HFFc6 (cell line): ENCODE measurements around the gene OR52I2. TPM values are rescaled to one million over a fixed set of nuclear protein-coding genes. Genes with fewer than 3 reads are reported as not detected.

Source experiments
- DNase-seq: peaks from one replicate; pipeline ENCODE4 v3.0.0-alpha.2; 2018
- H3K27ac Mint-ChIP-seq: 2 replicates; pipeline ENCODE4 v1.8.0; 2020; ENCODE audit warnings: mild to moderate bottlenecking, mixed read lengths
- H3K27me3 Mint-ChIP-seq: 2 replicates; pipeline ENCODE4 v1.8.0; 2021; ENCODE audit warnings: mild to moderate bottlenecking, moderate library complexity, mixed read lengths; ENCODE audit not compliant: insufficient read depth
- H3K36me3 Mint-ChIP-seq: 2 replicates; pipeline ENCODE4 v1.8.0; 2021; ENCODE audit warnings: low read depth, mixed read lengths
- H3K4me1 Mint-ChIP-seq: 2 replicates; pipeline ENCODE4 v1.8.0; 2020; ENCODE audit warnings: low read depth, mixed read lengths
- H3K4me3 Mint-ChIP-seq: 2 replicates; pipeline ENCODE4 v1.8.0; 2020; ENCODE audit warnings: mild to moderate bottlenecking, moderate library complexity, mixed read lengths
- H3K9me3 Mint-ChIP-seq: 2 replicates; pipeline ENCODE4 v1.8.0; 2020; ENCODE audit warnings: mild to moderate bottlenecking, mixed read lengths
- total RNA-seq, 6 experiments: library from RNA; stranded (reverse); fragmentation: NEBNext Ultra II Directional; extraction: Animal tissue kit (Norgen Biotek cat#: 25700); gene quantifications; 2 replicates in 1 of 6; 3 replicates in 5 of 6; pipeline ENCODE4 v1.2.3, GENCODE V29; 2021
- TF ChIP-seq, protein P1 (sequence below): fragments of 200-600 bp; sonication (generic); IDR thresholded peaks from 2 replicates; pipeline ENCODE4 v1.5.0; 2021; ENCODE audit warnings: antibody characterized with exemption, mild to moderate bottlenecking

Gene OR52I2
- total RNA-seq, 6 experiments from 2014 or later: not detected

DNA sequence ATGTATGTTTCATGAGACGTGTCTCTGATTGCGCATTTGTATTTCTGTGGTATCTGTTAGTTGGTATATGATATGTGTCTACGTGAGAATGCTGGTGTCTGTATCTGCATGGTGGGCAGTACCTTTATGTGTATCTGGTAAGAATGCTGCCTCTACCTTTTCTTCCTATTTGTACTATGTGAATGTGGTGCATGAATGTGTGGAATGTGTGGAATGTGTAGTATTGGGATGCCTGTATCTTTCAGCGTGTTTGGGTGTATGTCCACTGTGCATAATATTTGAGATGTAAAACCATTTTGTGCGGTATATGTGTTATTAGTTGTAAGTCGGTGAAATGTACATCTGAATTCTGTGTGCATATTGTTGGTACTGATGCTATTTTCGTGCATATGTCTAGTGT, 60.0 kb downstream of the OR52I2 start:
- DNase-seq: no peak
- Mint-ChIP-seq H3K27me3 (peaks cover 3% of the 10 kb centered on the region; the same call in 1 of the 2 replicates), H3K36me3 (no peaks in the 10 kb centered on the region), H3K27ac (no peak overlapping the region), H3K9me3 (no peaks in the 10 kb centered on the region), H3K4me1 (no peaks in the 10 kb centered on the region), H3K4me3 (no peak overlapping the region)
- TF ChIP-seq, protein P1, sequence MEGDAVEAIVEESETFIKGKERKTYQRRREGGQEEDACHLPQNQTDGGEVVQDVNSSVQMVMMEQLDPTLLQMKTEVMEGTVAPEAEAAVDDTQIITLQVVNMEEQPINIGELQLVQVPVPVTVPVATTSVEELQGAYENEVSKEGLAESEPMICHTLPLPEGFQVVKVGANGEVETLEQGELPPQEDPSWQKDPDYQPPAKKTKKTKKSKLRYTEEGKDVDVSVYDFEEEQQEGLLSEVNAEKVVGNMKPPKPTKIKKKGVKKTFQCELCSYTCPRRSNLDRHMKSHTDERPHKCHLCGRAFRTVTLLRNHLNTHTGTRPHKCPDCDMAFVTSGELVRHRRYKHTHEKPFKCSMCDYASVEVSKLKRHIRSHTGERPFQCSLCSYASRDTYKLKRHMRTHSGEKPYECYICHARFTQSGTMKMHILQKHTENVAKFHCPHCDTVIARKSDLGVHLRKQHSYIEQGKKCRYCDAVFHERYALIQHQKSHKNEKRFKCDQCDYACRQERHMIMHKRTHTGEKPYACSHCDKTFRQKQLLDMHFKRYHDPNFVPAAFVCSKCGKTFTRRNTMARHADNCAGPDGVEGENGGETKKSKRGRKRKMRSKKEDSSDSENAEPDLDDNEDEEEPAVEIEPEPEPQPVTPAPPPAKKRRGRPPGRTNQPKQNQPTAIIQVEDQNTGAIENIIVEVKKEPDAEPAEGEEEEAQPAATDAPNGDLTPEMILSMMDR: no peak

DNA sequence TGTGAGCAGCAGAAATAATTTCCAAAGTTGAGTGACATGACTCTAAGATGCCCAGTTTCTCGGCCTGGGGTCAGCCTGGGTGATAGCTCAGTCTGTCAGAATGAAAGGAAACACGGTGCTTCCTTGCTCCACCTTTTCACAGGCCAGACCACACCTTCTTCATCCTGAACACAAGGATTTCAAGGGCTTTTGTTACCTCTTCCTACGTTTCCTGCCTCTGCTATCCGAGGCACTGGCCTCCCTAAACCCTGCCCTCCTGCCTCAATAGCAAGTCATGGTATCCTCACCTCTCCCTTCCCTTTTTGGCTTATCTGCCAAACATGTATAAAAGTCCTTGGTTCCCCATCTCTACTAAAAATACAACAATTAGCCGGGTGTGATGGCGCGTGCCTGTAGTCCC, 60.5 kb downstream of the OR52I2 start:
- Mint-ChIP-seq H3K4me1 (no peaks in the 10 kb centered on the region), H3K27ac (no peak overlapping the region), H3K9me3 (no peaks in the 10 kb centered on the region), H3K4me3 (no peak overlapping the region), H3K36me3 (no peaks in the 10 kb centered on the region), H3K27me3 (peaks cover 3% of the 10 kb centered on the region; the same call in 1 of the 2 replicates)
- TF ChIP-seq, protein P1: no peak
- no peak for DNase-seq

Other genes with a start within 250 kb of the OR52I2 start
- gene OR52B4, start 213.4 kb upstream of the OR52I2 start, total RNA-seq: not detected
- gene TRIM21, start 188.0 kb upstream of the OR52I2 start, total RNA-seq: 10 to 100 TPM; 11.1 to 23.1 (median 18.9) TPM
- gene OR52K2, start 132.4 kb upstream of the OR52I2 start, total RNA-seq: not detected
- not detected for gene OR52K1, start 99.1 kb upstream of the OR52I2 start, total RNA-seq
- gene OR52M1, start 36.6 kb upstream of the OR52I2 start, total RNA-seq: not detected
- gene OR52I1, start 12.3 kb downstream of the OR52I2 start, total RNA-seq: not detected
- gene TRIM68, start 26.5 kb downstream of the OR52I2 start, total RNA-seq: 1 to 10 TPM; 6.4 to 10.0 (median 8.6) TPM
- gene OR51D1, start 55.7 kb downstream of the OR52I2 start, total RNA-seq: not detected
- not detected for gene OR51E1, start 62.2 kb downstream of the OR52I2 start, total RNA-seq
- gene OR51E2, start 116.1 kb downstream of the OR52I2 start, total RNA-seq: under 1 TPM in 4 of 6 experiments, not detected in 2; 0.09 to 0.32 (median 0.12) TPM
- gene MMP26, start 123.0 kb downstream of the OR52I2 start, total RNA-seq: not detected
- gene OR51F1, start 188.2 kb downstream of the OR52I2 start, total RNA-seq: not detected
- not detected for gene OR52R1, start 222.6 kb downstream of the OR52I2 start, total RNA-seq
- gene OR51F2, start 239.6 kb downstream of the OR52I2 start, total RNA-seq: not detected